NCI-H82 (cell line): ENCODE results near the gene CMTM2.
"Not testable (repeated sequence)": the region's sequence is repeated elsewhere in the genome, so short reads cannot be mapped to it uniquely, and the experiment has no call there.

Source experiments
- DNase-seq: peaks from one replicate; lab custom pipeline; 2025; lab: John Stamatoyannopoulos, UW

CMTM2 gene

DNA sequence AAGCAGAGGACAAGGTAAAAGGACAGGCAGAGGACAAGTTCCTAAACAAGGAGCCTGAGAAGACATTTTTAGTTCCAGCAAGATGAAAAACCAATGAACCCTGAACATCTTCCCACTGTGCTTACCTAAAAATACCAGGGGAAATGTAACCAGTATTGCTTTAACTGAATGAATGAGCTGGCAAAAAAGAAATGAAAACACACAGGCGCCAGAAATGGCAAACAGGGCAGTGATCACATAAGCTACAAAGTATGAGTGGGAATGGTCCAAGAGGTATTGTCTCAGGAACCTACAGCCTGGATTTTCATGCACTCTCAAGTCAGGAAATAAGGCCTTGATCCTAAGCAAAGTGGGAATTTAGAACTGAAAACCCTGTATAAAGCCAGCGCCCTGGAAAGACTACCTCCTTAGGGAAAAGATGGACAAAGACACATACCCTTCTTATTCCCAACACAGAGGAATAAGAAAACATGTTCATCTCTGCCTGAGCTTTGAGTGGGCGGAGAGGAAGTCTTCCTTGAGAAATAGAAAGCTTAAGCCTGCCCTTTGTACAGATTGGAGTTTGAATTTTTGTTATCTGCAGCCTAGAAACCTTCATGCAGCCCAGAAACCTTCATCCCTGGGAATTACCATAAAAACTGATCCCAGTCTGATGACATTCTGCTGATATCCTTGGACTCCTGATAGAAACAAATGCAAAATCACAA is 2.1 kb downstream of the CMTM2 start:
- DNase-seq = no peak

DNA sequence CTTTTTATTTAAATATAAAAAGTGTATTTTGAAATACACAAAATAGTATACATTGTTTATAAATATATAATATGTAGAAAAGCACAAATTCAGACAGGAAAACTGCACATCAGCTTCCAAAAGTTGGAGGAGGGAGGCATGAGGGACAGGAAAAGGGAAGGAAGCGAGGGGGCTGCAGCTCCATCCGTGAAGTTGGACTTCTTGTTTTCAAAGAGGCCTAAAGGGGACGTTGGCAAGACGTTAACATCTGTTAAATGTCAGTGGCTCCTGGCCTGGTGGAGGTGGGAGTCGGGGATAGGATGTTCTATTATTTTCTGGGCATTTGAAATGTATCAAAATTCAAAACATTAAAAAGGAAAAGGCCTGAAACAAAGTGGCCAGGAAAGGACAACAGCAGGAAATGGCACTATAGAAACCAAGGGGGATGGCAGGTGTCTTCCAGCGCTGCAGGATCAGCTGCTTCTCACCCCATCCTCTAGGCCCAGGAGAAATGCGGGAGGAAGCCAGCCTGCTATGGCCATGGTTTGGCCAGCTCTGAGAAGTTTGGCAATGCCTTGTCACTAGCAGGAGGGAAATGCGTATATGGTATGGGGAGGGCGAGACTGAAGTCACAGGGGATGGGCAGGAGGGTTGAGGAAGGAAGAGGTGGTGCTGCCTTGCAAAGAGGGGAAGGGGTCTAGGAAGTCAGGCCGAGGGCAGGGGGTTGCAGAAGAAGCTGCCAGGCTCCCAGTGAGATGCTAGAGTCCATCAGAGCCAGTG is 6.4 kb downstream of the CMTM2 start:
- no peak for DNase-seq

DNA sequence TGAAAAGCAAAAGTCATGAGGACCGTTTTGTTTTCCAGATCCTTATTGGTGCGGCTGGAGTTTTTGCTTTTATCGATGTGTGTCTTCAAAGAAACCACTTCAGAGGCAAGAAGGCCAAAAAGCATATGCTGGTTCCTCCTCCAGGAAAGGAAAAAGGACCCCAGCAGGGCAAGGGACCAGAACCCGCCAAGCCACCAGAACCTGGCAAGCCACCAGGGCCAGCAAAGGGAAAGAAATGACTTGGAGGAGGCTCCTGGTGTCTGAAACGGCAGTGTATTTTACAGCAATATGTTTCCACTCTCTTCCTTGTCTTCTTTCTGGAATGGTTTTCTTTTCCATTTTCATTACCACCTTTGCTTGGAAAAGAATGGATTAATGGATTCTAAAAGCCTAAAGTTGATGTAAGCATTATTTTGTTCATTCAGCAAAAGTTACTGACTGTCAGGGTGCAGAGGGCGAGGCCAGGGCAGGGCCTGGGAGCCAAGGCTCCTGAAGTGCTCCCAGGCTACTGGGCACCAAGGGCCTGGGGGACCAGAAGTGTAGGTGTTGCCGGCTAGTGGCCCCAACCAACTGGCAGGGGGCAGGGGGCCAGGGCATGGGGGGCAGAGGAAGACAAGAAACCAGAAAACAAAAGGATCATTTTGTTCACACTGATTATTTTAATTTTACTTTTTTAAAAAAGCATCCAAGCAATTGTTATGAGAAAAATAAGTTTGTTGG is 8.8 kb downstream of the CMTM2 start:
- DNase-seq = no peak

DNA sequence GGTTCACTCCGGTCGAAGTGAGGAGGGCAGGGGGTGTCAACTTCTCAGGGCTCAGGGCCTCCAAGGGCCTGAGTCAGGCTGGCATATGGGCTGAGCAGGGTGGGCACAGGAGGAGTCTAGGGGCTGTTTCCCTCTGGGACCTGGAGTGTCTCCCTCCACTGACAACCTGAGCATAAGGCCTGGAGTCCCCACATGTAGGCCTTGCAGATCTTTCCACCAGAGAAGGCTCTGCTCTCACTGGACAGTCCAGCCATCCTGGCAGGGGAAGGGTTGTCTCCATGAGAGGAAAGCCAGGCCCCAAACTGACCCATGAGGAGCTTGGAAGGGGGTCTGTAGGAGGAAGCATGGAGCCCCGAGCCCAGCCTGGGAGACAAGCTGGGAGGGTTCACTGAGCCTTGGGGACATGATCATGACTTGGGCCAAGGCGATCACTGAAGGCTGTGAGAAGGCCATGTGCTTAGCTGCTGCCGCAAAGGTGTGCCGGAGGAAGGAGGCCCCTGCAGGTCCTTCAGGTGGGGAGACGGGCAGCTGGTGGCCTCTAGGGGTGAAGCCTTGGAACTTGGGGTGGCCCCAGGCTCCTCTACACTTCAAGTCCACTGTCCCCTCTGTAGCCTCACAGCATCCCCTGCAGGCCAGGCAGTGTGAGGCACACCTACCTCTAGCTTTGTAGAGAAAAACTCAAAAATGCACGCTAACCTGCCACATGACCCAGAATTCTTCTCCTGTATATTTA is 9.9 kb downstream of the CMTM2 start:
- no peak for DNase-seq

DNA sequence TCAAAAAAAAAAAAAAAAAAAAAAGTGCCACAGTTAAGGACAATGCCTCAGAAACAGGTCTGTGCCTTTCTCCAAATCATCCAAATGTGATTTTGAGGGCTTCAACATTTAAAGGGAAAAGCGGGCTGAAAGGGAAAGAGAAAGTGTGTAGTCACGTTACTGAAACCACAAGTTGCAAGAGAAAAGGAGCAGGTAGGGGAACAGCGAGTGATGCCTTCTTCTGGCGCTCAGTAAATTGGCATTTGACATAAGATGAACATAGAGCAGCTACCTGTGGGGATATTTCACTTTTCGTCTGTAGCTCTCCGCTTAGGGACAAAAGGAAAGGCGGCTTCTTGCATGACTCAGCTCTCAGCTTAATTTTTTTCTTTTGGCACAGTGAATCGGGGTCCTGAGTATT is 11.1 kb downstream of the CMTM2 start:
- DNase-seq = no peak

DNA sequence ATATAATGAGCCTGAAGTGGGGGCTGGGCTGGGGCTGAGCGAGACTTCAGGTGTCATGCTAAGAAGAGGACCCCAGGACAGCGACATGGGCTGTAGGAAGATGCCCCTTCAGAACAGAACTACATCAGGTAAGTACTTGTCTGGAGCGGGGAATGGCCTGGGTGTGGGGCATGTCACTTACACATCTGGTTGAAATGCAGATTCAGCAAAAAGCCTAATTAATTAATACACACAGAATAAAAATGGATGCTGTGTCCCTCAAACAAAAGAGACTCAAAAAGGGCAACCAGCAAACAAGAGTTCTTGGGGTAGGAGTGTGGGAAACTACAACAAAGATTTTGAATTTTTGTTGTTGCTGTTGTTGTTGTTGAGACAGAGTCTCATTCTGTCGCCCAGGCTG is 11.8 kb downstream of the CMTM2 start:
- DNase-seq = no peak

DNA sequence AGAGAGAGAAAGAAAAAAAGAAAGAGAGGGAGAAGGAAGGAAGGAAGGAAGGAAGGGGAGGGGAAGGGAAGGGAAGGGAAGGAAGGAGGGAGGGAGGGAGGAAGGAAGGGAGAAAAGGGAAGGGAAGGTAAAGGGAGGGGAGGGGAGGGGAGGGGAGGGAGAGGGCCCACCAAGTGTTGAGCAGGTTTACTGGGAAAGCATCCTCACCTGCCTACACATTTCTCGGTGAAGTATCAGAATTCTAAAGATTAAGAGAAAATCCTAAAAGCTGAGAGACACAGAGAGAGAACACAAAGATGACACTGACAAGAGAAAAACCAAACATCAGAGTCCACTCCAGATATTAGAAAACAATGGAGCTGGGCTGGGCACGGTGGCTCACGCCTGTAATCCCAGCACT is 13.0 kb downstream of the CMTM2 start:
- no peak for DNase-seq

DNA sequence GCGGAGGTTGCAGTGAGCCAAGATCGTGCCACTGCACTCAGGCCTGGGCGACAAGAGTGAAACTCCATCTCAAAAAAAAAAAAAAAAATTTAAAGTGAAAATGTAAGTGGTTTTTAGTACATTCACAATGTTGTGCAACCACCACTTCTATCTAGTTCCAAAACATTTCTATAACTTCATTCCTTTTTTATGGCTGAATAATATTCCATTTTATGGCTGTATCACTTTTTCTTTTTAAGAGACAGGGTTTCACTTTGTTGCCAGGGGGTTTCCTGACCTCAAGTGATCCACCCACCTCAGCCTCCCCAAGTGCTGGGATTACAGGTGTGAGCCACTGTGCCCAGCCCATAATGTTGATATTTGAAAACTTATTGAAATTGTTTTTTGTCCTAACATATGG is 13.6 kb downstream of the CMTM2 start:
- DNase-seq = no peak

DNA sequence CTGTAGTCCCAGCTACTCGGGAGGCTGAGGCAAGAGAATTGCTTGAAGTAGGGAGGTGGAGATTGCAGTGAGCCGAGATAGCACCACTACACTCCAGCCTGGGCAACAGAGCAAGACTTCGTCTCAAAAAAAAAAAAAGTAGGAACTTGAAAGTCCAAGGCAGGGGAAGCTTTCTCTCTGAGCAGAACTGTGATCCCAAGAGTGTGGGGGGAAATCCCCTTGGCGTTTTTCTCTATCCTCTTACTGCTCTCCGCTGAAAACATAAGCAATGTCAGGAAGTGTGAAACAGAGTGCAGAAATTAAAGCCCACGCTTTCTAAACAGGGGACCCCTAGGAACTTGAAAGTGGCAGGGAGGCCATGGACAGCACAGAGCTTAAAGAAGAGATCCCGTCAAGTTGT is 15.5 kb downstream of the CMTM2 start:
- no peak for DNase-seq

DNA sequence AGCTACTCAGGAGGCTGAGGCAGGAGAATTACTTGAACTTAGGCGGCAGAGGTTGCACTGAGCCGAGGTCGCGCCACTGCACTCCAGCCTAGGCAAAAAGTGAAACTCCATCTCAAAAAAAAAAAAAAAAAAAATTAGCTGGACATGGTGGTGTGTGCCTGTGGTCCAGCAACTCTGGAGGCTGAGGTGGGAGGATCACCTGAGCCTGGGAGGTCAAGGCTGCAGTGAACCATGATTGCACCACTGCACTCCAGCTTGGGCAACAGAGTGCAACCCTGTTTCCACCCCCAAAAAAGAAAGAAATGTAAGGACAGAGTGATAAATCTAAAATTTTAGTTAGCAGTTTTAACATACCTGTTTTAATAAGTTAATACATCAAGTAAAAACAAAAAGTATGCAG is 17.3 kb downstream of the CMTM2 start:
- not testable (repeated sequence) for DNase-seq

DNA sequence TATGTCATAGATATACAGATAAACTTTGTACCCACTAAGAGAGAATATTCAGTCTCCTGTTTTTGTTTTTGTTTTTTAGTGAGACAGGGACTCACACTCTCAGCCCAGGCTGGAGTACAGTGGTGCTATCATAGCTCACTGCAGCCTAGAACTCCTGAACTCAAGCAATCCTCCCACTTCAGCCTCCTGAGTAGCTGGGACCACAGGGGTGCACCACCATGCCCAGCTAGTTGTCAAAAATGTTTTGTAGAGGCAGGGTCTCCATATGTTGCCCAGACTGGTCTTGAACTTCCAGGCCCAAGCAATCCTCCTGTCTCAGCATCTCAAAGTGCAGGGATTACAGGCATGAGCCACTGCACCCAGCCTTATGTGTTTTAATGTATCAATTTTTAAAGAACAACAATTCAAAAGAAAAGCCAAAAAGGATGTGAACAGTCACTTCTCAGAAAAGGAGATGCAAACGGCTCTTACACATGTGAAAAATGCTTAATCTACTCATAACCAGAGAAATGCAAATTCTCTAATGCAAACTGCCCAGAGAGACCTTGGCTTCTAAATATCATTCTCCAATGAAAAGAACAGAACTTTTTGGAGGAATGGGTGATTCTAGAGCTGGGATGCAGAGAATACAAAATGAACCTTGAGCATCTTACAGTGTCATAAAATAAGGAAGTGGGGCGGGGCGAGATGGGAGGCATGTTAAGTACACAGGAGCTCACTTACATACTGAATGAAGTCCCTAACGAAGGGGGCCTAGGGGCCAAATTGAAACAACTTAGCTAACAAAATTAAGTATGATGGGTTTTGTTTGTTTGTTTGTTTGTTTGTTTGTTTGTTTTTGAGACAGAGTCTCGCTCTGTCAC is 18.0 kb downstream of the CMTM2 start:
- no peak for DNase-seq

DNA sequence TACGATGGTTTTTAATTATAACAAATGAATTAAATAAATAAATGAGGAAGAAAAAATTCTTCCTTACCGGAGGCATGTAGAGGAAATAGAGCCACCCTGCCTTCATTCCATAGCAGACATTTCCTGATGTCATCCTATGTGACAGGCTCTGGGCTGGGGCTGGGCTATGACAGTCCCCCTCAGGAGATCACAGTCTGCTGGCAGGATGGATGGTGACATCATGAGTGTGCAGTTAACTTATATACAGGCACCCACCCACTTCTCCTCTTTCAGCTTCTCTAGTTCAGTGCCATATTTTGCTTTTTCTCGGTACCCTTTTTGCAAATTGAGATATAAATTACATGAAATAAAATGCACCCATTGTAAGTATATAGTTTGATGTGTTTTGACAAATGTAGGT is 18.8 kb downstream of the CMTM2 start:
- no peak for DNase-seq

DNA sequence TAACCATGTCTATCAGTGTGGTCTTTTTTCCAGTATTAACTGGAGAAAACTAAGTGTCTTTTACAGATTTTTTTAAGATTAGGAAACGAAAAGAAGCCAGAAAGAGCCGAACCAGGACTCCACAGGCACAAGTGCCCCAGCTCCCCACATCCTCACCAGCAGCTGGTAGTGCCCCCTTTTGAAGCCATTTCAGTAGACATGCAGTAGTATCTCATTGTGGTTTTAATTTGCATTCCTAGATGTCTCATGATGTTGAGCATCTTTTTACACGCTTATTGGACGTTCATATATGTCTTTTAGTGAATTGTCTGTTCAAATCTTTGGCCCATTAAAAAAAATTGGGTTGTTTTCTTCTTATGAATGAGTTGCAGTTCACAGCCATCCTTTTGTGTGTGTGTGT is 20.5 kb downstream of the CMTM2 start:
- no peak for DNase-seq

DNA sequence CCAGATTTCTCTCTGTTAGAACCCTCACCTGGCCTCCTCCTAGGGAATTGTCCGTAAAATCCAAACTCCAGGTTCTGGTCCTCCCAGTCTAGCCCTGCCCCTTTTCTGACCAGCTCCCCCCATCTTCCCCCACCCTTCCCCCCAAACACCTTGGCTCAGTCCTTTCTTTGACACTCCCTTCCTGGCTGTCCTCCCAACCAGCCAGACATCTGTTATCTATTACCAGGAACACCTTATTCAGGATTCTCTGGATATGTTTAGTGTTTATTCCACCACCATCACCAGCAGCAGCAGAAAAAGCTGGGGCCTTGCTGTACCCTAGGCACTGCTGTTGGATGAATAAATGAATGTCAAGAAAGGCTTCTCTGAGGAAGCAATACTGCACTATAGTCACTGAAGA is 21.2 kb downstream of the CMTM2 start:
- no peak for DNase-seq

DNA sequence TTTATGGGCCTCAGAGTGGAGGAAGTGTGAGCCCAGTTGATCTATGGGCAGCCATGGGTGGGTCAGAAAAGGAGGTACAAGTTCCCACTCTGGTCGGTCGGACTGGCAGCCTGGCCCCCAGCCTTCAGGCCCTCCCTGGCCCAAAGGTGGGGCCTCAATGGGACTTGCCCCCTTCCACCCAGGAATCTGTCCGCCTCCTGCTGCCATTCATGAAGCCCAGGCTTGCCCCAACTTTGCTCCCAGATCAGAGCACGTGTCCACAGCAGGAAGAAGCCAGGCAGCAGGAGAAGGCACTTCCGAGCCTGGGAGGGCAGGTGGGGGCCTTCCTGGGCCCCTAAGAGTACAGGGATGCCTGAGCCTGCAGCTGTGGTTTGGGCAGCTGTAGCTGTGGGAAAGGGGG is 22.2 kb downstream of the CMTM2 start:
- DNase-seq = no peak

DNA sequence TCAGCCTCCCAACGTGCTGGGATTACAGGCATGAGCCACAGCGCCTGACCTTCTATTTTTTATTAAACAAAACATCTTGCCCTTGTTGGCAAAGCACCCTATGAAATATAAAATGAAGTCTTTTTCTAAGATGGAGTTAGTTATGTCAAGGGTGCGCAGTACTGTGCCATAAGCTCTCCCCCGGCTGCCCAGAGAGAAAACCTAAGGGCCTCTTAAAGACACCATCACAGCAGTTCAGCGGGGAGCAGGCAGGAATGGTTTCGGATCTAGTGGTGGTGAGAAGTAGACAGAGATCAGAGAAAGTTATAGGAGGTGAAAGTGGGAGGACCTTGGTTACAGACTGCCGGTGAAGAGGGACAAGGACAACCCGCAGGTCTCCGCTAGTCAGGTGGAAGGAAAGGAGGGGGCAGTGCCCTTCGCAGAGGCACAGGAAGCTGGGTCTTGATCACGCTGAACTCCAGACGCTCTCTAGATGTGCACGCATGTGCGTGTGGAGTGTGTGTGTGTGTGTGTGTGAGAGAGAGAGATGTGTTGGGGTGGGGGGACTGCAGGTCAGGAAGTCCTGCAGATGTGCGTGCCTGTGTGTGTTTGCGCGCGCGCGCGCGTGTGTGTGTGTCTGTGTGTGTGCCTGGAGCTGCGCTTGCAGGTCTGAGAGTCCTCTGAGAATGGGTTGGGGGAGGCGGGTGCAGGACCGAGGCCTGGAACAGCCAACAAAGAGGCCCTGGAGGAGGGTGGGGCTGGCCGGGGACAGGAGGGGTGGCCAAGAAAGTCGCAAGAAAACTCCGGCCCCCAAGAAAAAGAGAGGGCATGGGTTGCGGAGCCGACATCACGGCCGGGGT is 24.5 kb downstream of the CMTM2 start:
- DNase-seq = peak; percentile 73

DNA sequence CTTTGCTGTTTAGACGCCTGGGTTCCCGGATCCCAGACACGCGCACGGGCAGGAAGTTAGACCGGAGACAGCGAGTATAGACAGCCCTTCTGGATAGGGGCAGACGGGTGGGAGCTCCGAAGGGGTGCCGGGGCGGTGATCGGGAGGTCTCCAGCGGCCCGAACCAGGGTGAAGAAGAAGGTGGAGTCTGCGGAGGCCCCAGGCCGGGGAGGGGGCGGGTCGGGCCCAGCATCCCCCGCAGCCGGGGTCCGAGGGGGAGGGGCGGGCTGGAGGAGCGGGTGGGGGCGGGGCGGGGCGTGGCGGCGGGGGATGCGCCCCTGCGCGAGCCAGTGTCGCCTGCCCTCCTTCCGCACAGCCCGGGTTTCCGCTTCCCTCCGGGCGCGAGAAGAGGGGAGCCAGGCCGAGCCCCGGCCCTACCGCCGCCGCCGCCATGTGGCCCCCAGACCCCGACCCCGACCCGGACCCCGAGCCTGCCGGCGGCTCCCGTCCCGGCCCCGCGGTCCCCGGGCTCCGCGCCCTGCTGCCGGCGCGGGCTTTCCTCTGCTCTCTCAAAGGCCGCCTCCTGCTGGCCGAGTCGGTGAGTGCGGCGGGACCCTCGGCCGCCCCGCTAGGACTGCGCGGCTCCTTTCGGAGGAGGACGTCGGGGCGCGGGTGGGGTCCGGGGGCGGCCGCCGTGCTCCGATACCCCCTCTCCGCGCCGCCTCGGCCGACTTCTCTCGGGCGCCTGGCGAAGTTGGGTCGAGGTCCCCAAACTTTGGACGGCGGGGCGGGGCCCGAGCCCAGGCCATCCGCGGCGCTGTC is 25.3 kb downstream of the CMTM2 start, which contains the start of gene CMTM3:
Gene CMTM3, plus strand, starts transcription at position 329 of the 801 bp plus-strand sequence. Its CDS starts 102 bp downstream, at position 431.
- peak; percentile 77 for DNase-seq

DNA sequence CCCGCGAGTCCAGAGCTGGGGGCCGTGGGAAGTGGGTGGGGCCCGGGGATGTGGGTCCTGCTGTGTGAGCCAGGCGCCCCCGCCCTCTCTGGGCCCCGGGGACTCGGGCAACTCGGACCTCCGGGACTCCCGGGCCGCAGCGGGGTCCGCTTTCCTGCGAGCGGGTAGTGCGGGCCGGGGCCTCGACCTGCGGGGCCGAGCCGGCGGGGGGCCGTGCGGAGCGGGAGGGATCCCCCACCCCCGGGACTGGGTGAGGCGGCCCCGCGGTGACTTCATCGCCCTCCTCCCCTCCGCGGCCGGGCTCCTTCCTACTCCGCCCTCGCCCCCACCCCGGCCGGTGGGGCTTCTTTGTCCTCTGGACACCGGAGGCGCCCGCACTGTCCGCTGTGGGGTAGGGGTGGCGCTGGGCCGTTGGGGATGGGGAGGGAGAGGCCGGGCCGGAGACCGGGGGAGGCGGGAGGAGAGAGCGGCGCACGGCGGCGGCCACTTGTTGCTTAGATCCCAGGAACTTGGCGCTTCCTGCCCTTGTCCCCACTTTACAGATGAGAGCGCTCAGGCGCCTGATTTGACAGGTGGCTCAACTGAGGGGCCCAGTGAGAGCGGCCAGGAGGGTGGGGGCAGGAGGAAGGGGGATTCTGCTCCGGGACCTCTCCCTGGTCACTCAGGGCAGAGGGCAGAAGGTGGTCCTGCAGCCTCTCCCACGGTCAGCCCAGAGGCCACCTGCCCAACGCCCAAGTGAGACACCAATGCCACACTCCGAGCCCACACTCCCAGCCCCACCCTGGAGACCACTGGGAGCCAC is 26.1 kb downstream of the CMTM2 start:
- peak; percentile 36 for DNase-seq
